Measurements from ENCODE around the gene RNF113A. TPM values are rescaled to one million over a fixed set of nuclear protein-coding genes. Genes with fewer than 3 reads are reported as not detected.
"Not testable (repeated sequence)": the region's sequence is repeated elsewhere in the genome, so short reads cannot be mapped to it uniquely, and the experiment has no call there.

The RNF113A gene
- 10 to 100 TPM; 29.1 to 29.5 TPM for total RNA-seq

GRCh38 chrX:119871599-119872395, at the start of gene RNF113A, which contains the start of gene NDUFA1:
Gene RNF113A, minus strand, starts transcription at chrX:119871733. Its CDS starts 120 bp downstream, at chrX:119871613.
Gene NDUFA1, plus strand, starts transcription at chrX:119871832. Its CDS starts 80 bp downstream, at chrX:119871912.
- peak; percentile 93 for ATAC-seq
- no peaks in the 10 kb centered on the region for H3K9me3 Mint-ChIP-seq (ENCODE audit: insufficient read depth)
- ChIA-PET POLR2A (interaction anchor here (0.6 to 2.5 kb wide), 12 partner anchors 10 to 674 kb away, joined by 3 to 27 read pairs (median 4); partner anchors contain the start of genes NKRF, RPL39, SEPTIN6 and SOWAHD), CTCF (interaction anchor here (1.5 to 2.2 kb wide), 2 partner anchors 19 to 81 kb away, joined by 8 read pairs; partner anchors contain the start of genes RPL39 and UPF3B)
- H3K36me3 Mint-ChIP-seq (ENCODE audit: low read depth): peaks cover 20% of the 10 kb centered on the region
- H3K27me3 Mint-ChIP-seq (ENCODE audit: low read depth): no peaks in the 10 kb centered on the region
- peaks cover 12% of the 10 kb centered on the region for H3K4me1 Mint-ChIP-seq (ENCODE audit: low read depth)
- peak; percentile 89 for DNase-seq
- H3K27ac Mint-ChIP-seq: peak within 1 kb of the TSS; percentile 100
- peak within 1 kb of the TSS; percentile 98 for H3K4me3 Mint-ChIP-seq

GRCh38 chrX:119919835-119920585, 48.5 kb upstream of the RNF113A start:
- H3K4me3 Mint-ChIP-seq: no peak overlapping the region
- no peaks in the 10 kb centered on the region for H3K4me1 Mint-ChIP-seq (ENCODE audit: low read depth)
- peaks cover 4% of the 10 kb centered on the region for H3K36me3 Mint-ChIP-seq (ENCODE audit: low read depth)
- H3K9me3 Mint-ChIP-seq (ENCODE audit: insufficient read depth): no peaks in the 10 kb centered on the region
- no peak for ATAC-seq
- CTCF ChIA-PET: no interaction called here
- no peak overlapping the region for H3K27ac Mint-ChIP-seq
- POLR2A ChIA-PET: no interaction called here
- DNase-seq: no peak
- H3K27me3 Mint-ChIP-seq (ENCODE audit: low read depth): no peaks in the 10 kb centered on the region

GRCh38 chrX:119917877-119918276, 46.3 kb upstream of the RNF113A start:
- ATAC-seq: no peak
- H3K27me3 Mint-ChIP-seq (ENCODE audit: low read depth): no peaks in the 10 kb centered on the region
- CTCF ChIA-PET: no interaction called here
- H3K9me3 Mint-ChIP-seq (ENCODE audit: insufficient read depth): no peaks in the 10 kb centered on the region
- no peak overlapping the region for H3K4me3 Mint-ChIP-seq
- no peaks in the 10 kb centered on the region for H3K36me3 Mint-ChIP-seq (ENCODE audit: low read depth)
- no peaks in the 10 kb centered on the region for H3K4me1 Mint-ChIP-seq (ENCODE audit: low read depth)
- POLR2A ChIA-PET: interaction anchor here (0.6 kb wide), 1 partner anchor 178 kb away, joined by 3 read pairs; no protein-coding TSS in a partner anchor
- DNase-seq: no peak
- no peak overlapping the region for H3K27ac Mint-ChIP-seq

DNA sequence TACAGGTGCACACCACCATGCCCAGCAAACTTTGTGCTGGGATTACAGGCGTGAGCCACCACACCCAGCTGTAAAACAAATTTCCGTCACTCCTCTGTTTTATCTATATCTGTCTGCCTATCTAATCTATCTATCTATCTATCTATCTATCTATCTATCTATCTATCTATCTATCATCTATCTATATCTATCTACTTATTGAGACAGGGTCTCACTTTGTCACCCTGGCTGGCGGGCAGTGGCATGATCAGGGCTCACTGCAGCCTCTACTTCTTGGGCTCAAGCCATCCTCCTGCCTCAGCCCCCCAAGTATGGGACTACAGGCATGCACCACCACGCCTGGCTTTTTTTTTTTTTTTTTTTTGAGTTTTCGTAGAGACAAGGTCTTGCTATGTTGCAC, 44.8 kb upstream of the RNF113A start:
- CTCF ChIA-PET: no interaction called here
- H3K4me1 Mint-ChIP-seq (ENCODE audit: low read depth): no peaks in the 10 kb centered on the region
- no peaks in the 10 kb centered on the region for H3K9me3 Mint-ChIP-seq (ENCODE audit: insufficient read depth)
- ATAC-seq (no peak), DNase-seq (no peak)
- H3K27me3 Mint-ChIP-seq (ENCODE audit: low read depth): no peaks in the 10 kb centered on the region
- H3K4me3 Mint-ChIP-seq: no peak overlapping the region
- no peak overlapping the region for H3K27ac Mint-ChIP-seq
- H3K36me3 Mint-ChIP-seq (ENCODE audit: low read depth): no peaks in the 10 kb centered on the region
- POLR2A ChIA-PET: no interaction called here

DNA sequence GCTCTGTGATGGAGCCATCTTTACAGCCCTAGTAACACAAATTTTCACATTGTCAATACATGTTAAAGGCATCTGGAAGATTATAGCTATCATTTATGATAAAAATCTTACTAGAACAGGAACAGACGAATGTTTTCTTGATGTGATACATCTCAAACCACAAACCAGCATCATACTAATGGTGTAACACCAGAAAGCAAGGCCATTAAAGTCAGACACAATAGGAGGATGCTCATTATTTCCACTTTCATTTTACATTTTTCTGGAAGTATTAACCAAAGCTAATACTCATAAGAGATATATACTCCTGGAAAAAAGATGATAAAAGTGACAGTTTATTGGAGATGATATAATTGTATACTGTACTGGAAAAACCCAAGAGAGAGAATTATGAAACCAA, 29.4 kb upstream of the RNF113A start:
- ATAC-seq: no peak
- Mint-ChIP-seq H3K4me1 (ENCODE audit: low read depth) (no peaks in the 10 kb centered on the region), H3K4me3 (no peak overlapping the region), H3K27me3 (ENCODE audit: low read depth) (no peaks in the 10 kb centered on the region), H3K9me3 (ENCODE audit: insufficient read depth) (no peaks in the 10 kb centered on the region), H3K36me3 (ENCODE audit: low read depth) (no peaks in the 10 kb centered on the region), H3K27ac (no peak overlapping the region)
- ChIA-PET CTCF (interaction anchor here (1.0 kb wide), 1 partner anchor 12 kb away, joined by 5 read pairs; no protein-coding TSS in a partner anchor), POLR2A (interaction anchor here (0.7 kb wide), 1 partner anchor 10 kb away, joined by 3 read pairs; no protein-coding TSS in a partner anchor)
- no peak for DNase-seq

DNA sequence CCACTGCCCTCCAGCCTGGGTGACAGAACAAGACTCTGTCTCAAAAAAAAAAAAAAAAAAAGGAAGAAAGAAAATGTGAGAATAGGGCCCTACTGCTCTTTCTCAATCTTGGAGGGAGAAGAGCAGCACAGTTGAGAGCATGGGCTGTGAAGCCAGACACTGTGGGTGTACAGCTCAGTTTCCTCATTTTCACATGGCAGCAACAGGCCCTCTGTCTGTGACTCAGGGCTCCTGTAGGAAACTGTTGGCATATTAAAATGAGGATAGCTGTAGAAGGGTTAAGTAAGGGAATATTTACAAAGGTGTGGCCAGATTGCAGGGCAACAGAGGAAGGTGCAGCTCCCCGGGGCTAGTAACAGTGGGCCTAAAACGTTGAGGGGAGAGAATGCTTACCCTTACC, 27.6 kb upstream of the RNF113A start:
- ChIA-PET POLR2A (no interaction called here), CTCF (no interaction called here)
- H3K4me3 Mint-ChIP-seq: no peak overlapping the region
- H3K36me3 Mint-ChIP-seq (ENCODE audit: low read depth): no peaks in the 10 kb centered on the region
- H3K9me3 Mint-ChIP-seq (ENCODE audit: insufficient read depth): no peaks in the 10 kb centered on the region
- H3K4me1 Mint-ChIP-seq (ENCODE audit: low read depth): no peaks in the 10 kb centered on the region
- no peaks in the 10 kb centered on the region for H3K27me3 Mint-ChIP-seq (ENCODE audit: low read depth)
- ATAC-seq: no peak
- no peak for DNase-seq
- H3K27ac Mint-ChIP-seq: no peak overlapping the region

- POLR2A ChIA-PET: no interaction called here
- H3K36me3 Mint-ChIP-seq (ENCODE audit: low read depth): no peaks in the 10 kb centered on the region
- H3K27ac Mint-ChIP-seq: no peak within 1 kb of the TSS
Measured at GRCh38 chrX:119895843-119896326, 24.4 kb upstream of the RNF113A start, which contains the start of gene AKAP14. Gene AKAP14, plus strand, starts transcription at chrX:119895893. Its CDS starts 7,331 bp downstream, at chrX:119903224.

DNA sequence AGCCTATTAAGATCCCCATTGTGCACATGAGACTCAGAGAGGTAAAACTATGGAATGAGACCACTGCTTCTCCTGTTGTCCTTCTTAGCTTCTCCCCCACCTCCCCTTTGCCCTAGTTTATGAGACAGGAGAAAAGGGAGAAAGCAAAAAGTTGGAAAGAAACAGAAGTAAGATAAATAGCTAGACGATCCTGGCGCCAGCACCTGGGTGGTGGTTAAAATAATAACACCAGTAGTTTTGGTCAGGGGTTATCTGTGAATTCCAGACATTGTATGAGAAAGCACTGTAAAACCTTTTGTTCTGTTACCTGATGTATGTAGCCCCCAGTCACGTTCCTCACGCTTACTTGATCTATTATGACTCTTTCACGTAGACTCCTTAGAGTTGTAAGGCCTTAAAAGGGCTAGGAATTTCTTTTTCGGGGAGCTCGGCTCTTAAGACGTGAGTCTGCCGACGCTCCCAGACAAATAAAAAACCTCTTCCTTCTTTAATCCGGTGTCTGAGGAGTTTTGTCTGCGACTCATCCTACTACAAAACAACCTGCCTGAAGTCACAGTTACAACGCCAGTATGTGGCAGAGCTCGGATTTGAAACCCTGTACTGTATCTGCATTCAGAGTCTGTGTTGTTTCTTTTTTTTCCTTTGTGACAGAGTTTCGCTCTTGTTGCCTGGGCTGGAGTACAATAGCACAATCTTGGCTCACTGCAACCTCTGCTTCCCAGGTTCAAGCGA, 20.6 kb upstream of the RNF113A start:
- POLR2A ChIA-PET, CTCF ChIA-PET, DNase-seq: not testable (repeated sequence)

More at GRCh38 chrX:119895843-119896326, 24.4 kb upstream of the RNF113A start, which contains the start of gene AKAP14:
- Mint-ChIP-seq H3K4me1 (ENCODE audit: low read depth) (no peaks in the 10 kb centered on the region), H3K4me3 (no peak within 1 kb of the TSS), H3K9me3 (ENCODE audit: insufficient read depth) (no peaks in the 10 kb centered on the region), H3K27me3 (ENCODE audit: low read depth) (no peaks in the 10 kb centered on the region)
- CTCF ChIA-PET: no interaction called here
- DNase-seq (no peak), ATAC-seq (no peak)

GRCh38 chrX:119890626-119891025, 19.1 kb upstream of the RNF113A start:
- H3K36me3 Mint-ChIP-seq (ENCODE audit: low read depth); POLR2A ChIA-PET; ATAC-seq; H3K9me3 Mint-ChIP-seq (ENCODE audit: insufficient read depth); H3K27me3 Mint-ChIP-seq (ENCODE audit: low read depth); H3K27ac Mint-ChIP-seq; DNase-seq; H3K4me3 Mint-ChIP-seq: not testable (repeated sequence)
- CTCF ChIA-PET: interaction anchor here (1.7 kb wide), 1 partner anchor 10 kb away, joined by 4 read pairs; no protein-coding TSS in a partner anchor
- peaks cover 12% of the 10 kb centered on the region for H3K4me1 Mint-ChIP-seq (ENCODE audit: low read depth)

More for the DNA sequence above, 20.6 kb upstream of the RNF113A start:
- not testable (repeated sequence) for H3K9me3 Mint-ChIP-seq (ENCODE audit: insufficient read depth); H3K4me3 Mint-ChIP-seq; H3K4me1 Mint-ChIP-seq (ENCODE audit: low read depth); ATAC-seq; H3K27ac Mint-ChIP-seq; H3K27me3 Mint-ChIP-seq (ENCODE audit: low read depth); H3K36me3 Mint-ChIP-seq (ENCODE audit: low read depth)

DNA sequence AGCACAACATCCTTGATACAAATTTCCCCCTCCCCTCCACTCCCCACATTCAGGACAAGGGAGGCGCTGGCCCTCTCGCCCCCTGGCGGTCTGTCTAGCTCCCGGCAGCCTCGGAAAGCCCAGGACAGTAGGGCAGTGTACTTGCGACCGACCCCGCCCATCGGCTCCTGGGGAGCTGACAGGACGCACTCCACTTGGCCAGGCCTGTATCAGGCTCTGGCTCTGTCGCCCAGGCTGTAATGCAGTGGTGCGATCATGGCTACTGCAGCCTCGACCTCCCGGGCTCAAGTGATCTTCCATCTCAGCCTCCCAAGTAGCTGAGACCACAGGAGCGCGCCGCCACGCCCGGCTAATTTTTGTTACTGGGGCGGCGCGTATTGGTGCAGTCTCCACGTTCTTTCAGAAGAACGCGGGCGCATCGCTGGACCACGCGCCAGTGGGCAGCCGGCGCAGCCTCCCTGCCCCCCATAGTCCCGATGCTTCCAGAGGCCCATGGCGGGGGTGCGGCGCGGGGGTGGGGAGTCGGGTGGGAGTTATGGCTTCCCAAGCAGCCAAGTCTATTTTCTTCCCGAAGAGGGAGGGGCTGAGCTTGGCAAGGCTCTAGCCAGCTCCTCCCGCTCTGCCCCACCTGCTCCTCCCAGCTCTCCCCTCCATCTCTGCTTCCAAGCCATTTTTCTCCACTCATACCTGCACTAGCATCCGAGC, 16.3 kb upstream of the RNF113A start:
- H3K4me1 Mint-ChIP-seq (ENCODE audit: low read depth): peaks cover 12% of the 10 kb centered on the region
- H3K4me3 Mint-ChIP-seq: peak overlapping the region; percentile 31
- ATAC-seq: peak; percentile 83
- POLR2A ChIA-PET: interaction anchor here (1.0 kb wide), 1 partner anchor 18 kb away, joined by 5 read pairs; no protein-coding TSS in a partner anchor
- H3K27me3 Mint-ChIP-seq (ENCODE audit: low read depth): no peaks in the 10 kb centered on the region
- H3K36me3 Mint-ChIP-seq (ENCODE audit: low read depth): no peaks in the 10 kb centered on the region
- no peaks in the 10 kb centered on the region for H3K9me3 Mint-ChIP-seq (ENCODE audit: insufficient read depth)
- no peak overlapping the region for H3K27ac Mint-ChIP-seq
- CTCF ChIA-PET: interaction anchor here (0.8 to 2.1 kb wide), 9 partner anchors 9 to 406 kb away, joined by 3 to 6 read pairs (median 3); partner anchors contain the start of gene RPL39
- DNase-seq: peak; percentile 58
